Lower leg skin (tissue), 3 donors: Measurements from ENCODE around the gene PPP2R5A.

Experiments used
- CTCF ChIP-seq, 3 donors: fragments of 450-650 bp; IDR thresholded peaks; one replicate each; pipeline ENCODE4 v1.5.1; 2016; ENCODE audit warnings: antibody characterized with exemption in 3 of 3, mild to moderate bottlenecking in 3 of 3, moderate library complexity in 2 of 3
- POLR2A ChIP-seq, 2 donors: fragments of 450-650 bp; IDR thresholded peaks; one replicate each; pipeline ENCODE4 v1.6.1; 2016 to 2017; ENCODE audit warnings: antibody characterized with exemption in 2 of 2, mild to moderate bottlenecking in 1 of 2, moderate library complexity in 1 of 2

- TF ChIP-seq CTCF (IDR thresholded peaks at IDR 0.05), result no peak
- no peak for TF ChIP-seq POLR2A (IDR thresholded peaks at IDR 0.05)
These were observed 68.0 kb downstream of the PPP2R5A start for GRCh38 chr1:212353181-212353580.
